ENCODE data around the gene XPO4.

- TF ChIP-seq CTCF (IDR thresholded peaks at IDR 0.05) (no peak), POLR2A (IDR thresholded peaks at IDR 0.05) (no peak)
Measured at GRCh38 chr13:20738616-20739015, 163.9 kb downstream of the XPO4 start.
